ENCODE results near the gene RUFY1. TPM values are rescaled to one million over a fixed set of nuclear protein-coding genes. Genes with fewer than 3 reads are reported as not detected.
"Not testable (repeated sequence)": the region's sequence is repeated elsewhere in the genome, so short reads cannot be mapped to it uniquely, and the experiment has no call there.

The RUFY1 gene
- total and polyA plus RNA-seq, 10 of the 15 experiments (the other 5 are each of a cell fraction or from before 2014, with no cell fraction given): 5.7 to 36.3 (median 24.5) TPM

GRCh38 chr5:179512452-179513000 is 37.8 kb upstream of the RUFY1 start:
- H3K9me3 ChIP-seq (replicated peaks; ENCODE audit: control insufficient read depth, insufficient read depth, low read length): no peaks in the 10 kb centered on the region
- no peak overlapping the region for H3K4me2 ChIP-seq (ENCODE audit: control insufficient read depth, insufficient read depth)
- SMC1A ChIA-PET (ENCODE audit: uncharacterized antibody, unreplicated experiment): no interaction called here
- 49% methylated on average over 15 of the region's 15 CpGs for WGBS (ENCODE audit: insufficient coverage, insufficient replicate concordance, low lambda C conversion rate, missing lambda C conversion rate)
- intact Hi-C loops (cut with micrococcal nuclease; ENCODE audit: unreplicated experiment) (no loop called here), in situ Hi-C loops (cut with MboI) (no loop called here)
- no peak overlapping the region for H2AFZ ChIP-seq (ENCODE audit: control insufficient read depth, low read depth, low read length)
- H3K9ac ChIP-seq (ENCODE audit: control insufficient read depth, insufficient read depth, low read length): no peak overlapping the region
- H3K36me3 ChIP-seq (ENCODE audit: control insufficient read depth in 2 of 2, insufficient read depth in 2 of 2, low read length in 1 of 2): no peaks in the 10 kb centered on the region
- POLR2A ChIA-PET: no interaction called here
- no peak overlapping the region for H3K4me3 ChIP-seq
- CTCF ChIA-PET: no interaction called here
- FAIRE-seq (no peak), DNase-seq (ENCODE audit: low read depth, low spot score) (no peak), ATAC-seq (no peak)
- RAD21 ChIA-PET (ENCODE audit: unreplicated experiment): no interaction called here
- no peak overlapping the region for H3K27ac ChIP-seq (ENCODE audit: control insufficient read depth, insufficient read depth)
- H3K27me3 ChIP-seq (replicated peaks in 1 of 2; ENCODE audit: control insufficient read depth in 2 of 2, insufficient read depth in 2 of 2, low read length in 1 of 2): no peaks in the 10 kb centered on the region
- no TSS peak for BruUV-seq (replicated peaks)
- H4K20me1 ChIP-seq (ENCODE audit: control insufficient read depth, insufficient read depth): no peaks in the 10 kb centered on the region
- H3K79me2 ChIP-seq (ENCODE audit: control insufficient read depth, insufficient read depth, low read length): no peaks in the 10 kb centered on the region
- TF ChIP-seq NBN (IDR thresholded peaks at IDR 0.05) (no peak), IRF5 (IDR thresholded peaks at IDR 0.05; ENCODE audit: borderline replicate concordance) (no peak), ZBTB33 (IDR thresholded peaks at IDR 0.05) (no peak), ATF7 (IDR thresholded peaks at IDR 0.05; ENCODE audit: low read depth) (no peak), BACH1 (IDR thresholded peaks at IDR 0.05; ENCODE audit: borderline replicate concordance) (no peak), SUPT20H (IDR thresholded peaks at IDR 0.05; ENCODE audit: borderline replicate concordance, control insufficient read depth, low read depth, low read length) (no peak), PAX8 (IDR thresholded peaks at IDR 0.05) (no peak), ZNF24 (IDR thresholded peaks at IDR 0.05) (no peak), TCF7 (IDR thresholded peaks at IDR 0.05; ENCODE audit: borderline replicate concordance) (no peak)
- no peaks in the 10 kb centered on the region for H3K4me1 ChIP-seq (ENCODE audit: control insufficient read depth, insufficient read depth, low read length)

DNA sequence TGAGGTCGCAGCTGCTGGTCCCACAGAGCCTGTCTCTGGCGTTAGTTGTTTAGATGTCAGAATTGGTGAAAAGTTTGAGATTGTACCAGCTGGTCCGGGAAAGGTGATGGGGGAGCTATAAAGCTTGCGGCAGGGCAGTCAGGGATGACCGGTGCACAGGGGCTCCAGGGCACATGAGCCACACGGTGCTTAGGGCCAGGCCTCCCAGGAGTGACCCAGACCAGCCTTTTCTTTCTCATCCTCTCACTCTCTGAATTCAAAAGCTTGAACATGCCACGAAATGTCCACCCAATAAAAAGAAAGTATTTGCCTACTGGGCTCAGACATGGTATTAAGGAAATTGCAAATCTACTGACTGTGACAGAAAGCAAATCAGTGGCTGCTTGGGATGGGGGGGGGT is 34.9 kb upstream of the RUFY1 start:
- POLR2A ChIA-PET; intact Hi-C loops (cut with micrococcal nuclease; ENCODE audit: unreplicated experiment); H3K4me3 ChIP-seq; CTCF ChIA-PET; ATAC-seq; SMC1A ChIA-PET (ENCODE audit: uncharacterized antibody, unreplicated experiment); H3K9me3 ChIP-seq (replicated peaks; ENCODE audit: control insufficient read depth, insufficient read depth, low read length); H4K20me1 ChIP-seq (ENCODE audit: control insufficient read depth, insufficient read depth); H3K4me1 ChIP-seq (ENCODE audit: control insufficient read depth, insufficient read depth, low read length); H3K79me2 ChIP-seq (ENCODE audit: control insufficient read depth, insufficient read depth, low read length); BruUV-seq (replicated peaks); H2AFZ ChIP-seq (ENCODE audit: control insufficient read depth, low read depth, low read length); RAD21 ChIA-PET (ENCODE audit: unreplicated experiment); DNase-seq (ENCODE audit: low read depth, low spot score); H3K9ac ChIP-seq (ENCODE audit: control insufficient read depth, insufficient read depth, low read length); H3K27me3 ChIP-seq (replicated peaks in 1 of 2; ENCODE audit: control insufficient read depth in 2 of 2, insufficient read depth in 2 of 2, low read length in 1 of 2); H3K27ac ChIP-seq (ENCODE audit: control insufficient read depth, insufficient read depth); H3K4me2 ChIP-seq (ENCODE audit: control insufficient read depth, insufficient read depth); H3K36me3 ChIP-seq (ENCODE audit: control insufficient read depth in 2 of 2, insufficient read depth in 2 of 2, low read length in 1 of 2); FAIRE-seq: not testable (repeated sequence)
- in situ Hi-C loops (cut with MboI): loop anchor here (5.0 kb wide), 1 partner anchor 1568 kb away; no protein-coding TSS in a partner anchor
- WGBS (ENCODE audit: insufficient coverage, insufficient replicate concordance, low lambda C conversion rate, missing lambda C conversion rate): 69% methylated on average over 7 of the region's 7 CpGs

All from GM12878 (cell line).